Transverse colon (tissue), 4 donors: ENCODE results near the gene HAPLN3.

ENCODE experiments used
- EP300 ChIP-seq: sonication (generic); formaldehyde crosslinking; IDR thresholded peaks from one replicate; pipeline ENCODE4 v1.6.1; 2017; ENCODE audit warnings: antibody characterized with exemption, low read depth
- POLR2AphosphoS5 ChIP-seq, 3 donors: sonication (generic); formaldehyde crosslinking; IDR thresholded peaks; one replicate each; pipeline ENCODE4 v1.6.1; 2016; ENCODE audit warnings: antibody characterized with exemption in 3 of 3
- TF ChIP-seq, protein P1 (sequence below), 5 experiments: fragments of 200-600 bp in 3 of 5; fragments of 450-650 bp in 2 of 5; sonication (generic) in 3 of 5; IDR thresholded peaks; 1 replicate in 2 of 5; 2 replicates in 3 of 5; pipeline ENCODE4 v1.5.1; 2016 to 2017; ENCODE audit warnings: antibody characterized with exemption in 5 of 5, inconsistent platforms in 3 of 5, mild to moderate bottlenecking in 2 of 5, moderate library complexity in 1 of 5

DNA sequence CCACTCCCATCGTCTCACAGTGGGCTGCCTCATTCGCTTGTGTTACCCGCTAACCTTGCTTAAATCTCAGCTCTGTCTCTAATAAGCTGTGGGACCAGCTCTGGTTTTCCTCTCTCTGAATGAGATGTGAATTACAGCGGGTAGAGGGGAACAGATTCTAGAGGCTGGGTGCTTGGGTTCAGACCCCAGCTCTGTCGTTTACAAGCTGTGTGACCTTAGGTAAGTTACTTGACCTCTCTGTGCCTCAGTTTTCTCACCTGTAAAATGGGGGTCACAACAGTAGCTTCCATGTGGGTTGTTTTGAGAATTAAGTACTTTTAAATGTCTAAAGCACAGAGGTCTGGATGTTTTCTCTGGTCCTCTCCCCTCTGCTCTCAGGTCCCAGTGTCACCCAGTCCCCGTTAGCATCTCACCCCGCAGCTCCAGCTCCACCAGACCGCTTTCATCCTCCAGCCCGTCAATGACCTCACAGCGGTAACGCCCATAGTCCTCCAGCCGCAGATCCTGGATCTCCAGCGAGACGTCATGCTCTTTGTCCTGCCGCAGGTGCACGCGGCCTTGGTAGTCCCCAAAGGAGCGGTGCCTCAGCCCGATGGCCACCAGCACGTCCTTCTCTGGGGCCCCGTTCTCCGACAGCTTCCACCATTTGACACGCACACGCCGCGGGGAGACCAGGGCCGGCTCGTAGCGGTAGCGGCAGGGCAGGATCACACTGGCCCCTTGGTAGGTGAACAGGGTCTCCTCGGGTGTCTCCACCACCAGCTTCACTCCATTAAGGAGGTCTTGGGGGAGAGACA is 14.2 kb downstream of the HAPLN3 start:
- TF ChIP-seq POLR2AphosphoS5 (IDR thresholded peaks at IDR 0.05) = no peak
- TF ChIP-seq, protein P1, sequence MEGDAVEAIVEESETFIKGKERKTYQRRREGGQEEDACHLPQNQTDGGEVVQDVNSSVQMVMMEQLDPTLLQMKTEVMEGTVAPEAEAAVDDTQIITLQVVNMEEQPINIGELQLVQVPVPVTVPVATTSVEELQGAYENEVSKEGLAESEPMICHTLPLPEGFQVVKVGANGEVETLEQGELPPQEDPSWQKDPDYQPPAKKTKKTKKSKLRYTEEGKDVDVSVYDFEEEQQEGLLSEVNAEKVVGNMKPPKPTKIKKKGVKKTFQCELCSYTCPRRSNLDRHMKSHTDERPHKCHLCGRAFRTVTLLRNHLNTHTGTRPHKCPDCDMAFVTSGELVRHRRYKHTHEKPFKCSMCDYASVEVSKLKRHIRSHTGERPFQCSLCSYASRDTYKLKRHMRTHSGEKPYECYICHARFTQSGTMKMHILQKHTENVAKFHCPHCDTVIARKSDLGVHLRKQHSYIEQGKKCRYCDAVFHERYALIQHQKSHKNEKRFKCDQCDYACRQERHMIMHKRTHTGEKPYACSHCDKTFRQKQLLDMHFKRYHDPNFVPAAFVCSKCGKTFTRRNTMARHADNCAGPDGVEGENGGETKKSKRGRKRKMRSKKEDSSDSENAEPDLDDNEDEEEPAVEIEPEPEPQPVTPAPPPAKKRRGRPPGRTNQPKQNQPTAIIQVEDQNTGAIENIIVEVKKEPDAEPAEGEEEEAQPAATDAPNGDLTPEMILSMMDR (IDR thresholded peaks at IDR 0.05) = no peak
- TF ChIP-seq EP300 = no peak
